ENCODE measurements around the gene CD300LD.
"Not testable (repeated sequence)": the region's sequence is repeated elsewhere in the genome, so short reads cannot be mapped to it uniquely, and the experiment has no call there.

CD300LD gene

GRCh38 chr17:74592087-74592990 lies at the start of gene CD300LD:
Gene CD300LD, minus strand, starts transcription at chr17:74592283. Its CDS starts 81 bp downstream, at chr17:74592202.
- no peak for DNase-seq (ENCODE audit: low spot score)

DNA sequence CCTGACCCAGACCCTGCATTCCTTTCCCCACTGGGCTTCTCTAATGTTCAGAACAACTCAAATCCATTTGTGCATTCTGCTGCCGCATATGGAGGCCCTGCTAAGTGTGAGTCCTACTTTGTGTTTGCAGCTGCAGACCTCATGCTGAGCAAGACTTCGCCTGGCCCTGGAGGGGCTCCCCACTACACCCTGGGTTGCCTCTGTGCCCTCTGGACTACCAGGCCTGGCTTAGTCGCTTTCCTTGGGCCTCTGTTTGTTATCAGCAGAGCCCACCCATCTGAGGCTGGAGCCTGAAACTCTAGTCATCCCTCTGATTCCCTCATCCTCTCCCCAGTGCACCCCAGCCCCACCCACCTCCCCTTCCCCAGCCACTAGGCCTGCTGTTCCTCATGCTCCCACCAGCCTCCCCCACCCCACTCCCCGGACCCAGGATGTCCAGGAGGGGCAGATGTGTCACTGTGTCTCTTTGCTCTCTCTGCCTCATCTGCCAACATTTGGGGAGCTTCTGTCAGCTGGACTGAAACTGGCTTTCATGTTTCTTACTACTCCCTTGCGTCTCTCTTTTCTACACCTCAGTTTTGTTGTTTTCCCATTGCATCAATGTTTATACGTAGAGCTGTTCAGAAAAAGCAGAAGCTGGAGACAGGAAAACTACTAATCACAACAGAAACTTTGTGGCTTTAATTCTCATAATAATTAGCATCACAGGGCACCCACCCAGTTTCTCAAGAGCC lies 49.3 kb upstream of the CD300LD start:
- no peak for DNase-seq (ENCODE audit: low spot score)

DNA sequence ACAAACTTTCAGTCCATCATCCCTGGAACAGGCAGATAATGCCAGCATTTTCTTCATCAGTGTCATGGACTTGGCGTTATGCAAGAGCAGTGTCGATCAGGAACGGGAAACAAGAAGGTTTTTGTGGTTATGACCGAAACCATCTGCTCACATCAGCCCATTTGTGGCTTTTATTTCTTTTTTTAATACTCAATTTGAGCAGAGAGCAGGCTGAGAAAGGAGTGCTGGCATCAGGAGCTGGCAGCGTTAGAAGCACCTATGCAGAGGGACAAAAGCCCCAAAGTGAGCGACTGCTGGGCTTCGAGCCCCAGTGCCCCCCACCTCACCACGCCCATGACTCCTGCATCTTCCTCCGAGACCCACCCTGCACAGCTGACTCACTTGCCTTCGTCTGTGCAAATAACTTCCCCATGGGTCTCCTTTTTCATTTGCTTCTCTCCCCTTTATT lies 47.6 kb upstream of the CD300LD start:
- DNase-seq (ENCODE audit: low spot score): no peak

DNA sequence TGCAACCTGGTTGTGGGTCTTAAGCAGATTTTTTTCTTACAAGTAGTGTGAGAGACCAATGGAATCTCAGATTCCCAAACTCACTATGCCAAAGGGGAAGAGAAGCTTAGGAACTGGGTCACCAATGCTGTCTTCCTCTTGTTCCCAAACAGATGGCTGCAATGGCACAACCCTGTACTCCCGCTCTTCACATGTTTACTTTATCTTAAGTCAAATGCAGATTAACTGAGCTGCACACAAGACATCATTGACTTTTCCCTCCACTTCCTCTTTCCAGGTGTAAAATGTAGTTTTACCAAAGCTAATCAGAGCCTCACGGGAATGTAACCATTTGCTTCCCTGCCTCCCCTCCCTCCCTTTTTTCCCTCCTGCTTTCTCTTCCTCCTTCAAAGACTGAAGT lies 45.8 kb upstream of the CD300LD start:
- no peak for DNase-seq (ENCODE audit: low spot score)

DNA sequence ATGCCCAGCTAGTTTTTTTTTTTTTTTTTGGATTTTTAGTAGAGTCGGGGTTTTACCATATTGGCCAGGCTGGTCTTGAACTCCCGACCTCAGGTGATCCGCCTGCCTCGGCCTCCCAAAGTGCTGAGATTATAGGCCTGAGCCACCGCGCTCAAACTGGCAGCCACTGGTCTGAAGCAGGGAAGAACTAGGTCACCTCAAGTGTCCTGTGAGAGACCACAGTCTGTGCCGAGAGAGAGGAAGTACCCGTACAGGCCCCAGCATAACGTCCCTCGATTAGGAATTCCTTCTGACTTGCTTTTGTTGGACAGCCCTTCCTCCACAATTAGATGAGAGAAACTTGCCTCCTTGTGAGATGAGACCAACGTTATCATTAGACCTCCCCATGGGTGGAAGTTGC lies 45.2 kb upstream of the CD300LD start:
- no peak for DNase-seq (ENCODE audit: low spot score)

- not testable (repeated sequence) for DNase-seq (ENCODE audit: low spot score)
Measured at GRCh38 chr17:74636541-74637085, 44.5 kb upstream of the CD300LD start.

DNA sequence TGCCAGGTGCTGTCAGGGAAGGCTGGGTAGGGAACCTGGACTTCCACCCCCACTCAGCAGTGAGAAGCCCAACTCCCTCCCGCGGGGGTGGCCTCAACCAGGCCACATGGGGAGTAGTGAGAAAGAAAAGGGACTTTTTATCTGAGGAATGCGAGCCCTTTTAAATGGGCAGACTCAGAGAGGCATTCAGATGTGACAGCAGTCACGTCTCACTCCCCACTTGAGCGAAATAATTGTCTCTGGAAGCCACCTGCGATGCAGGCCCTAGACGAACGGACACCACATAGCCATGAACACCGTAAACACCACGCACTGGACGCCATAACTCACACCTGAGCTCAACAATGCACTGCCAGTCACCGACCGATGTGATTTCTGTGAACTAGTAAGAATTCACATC lies 43.3 kb upstream of the CD300LD start:
- DNase-seq (ENCODE audit: low spot score): no peak

- DNase-seq (ENCODE audit: low spot score): no peak
Measured at GRCh38 chr17:74633326-74633725, 41.2 kb upstream of the CD300LD start.

- no peak for DNase-seq (ENCODE audit: low spot score)
Measured at GRCh38 chr17:74632617-74633016, 40.5 kb upstream of the CD300LD start.

DNA sequence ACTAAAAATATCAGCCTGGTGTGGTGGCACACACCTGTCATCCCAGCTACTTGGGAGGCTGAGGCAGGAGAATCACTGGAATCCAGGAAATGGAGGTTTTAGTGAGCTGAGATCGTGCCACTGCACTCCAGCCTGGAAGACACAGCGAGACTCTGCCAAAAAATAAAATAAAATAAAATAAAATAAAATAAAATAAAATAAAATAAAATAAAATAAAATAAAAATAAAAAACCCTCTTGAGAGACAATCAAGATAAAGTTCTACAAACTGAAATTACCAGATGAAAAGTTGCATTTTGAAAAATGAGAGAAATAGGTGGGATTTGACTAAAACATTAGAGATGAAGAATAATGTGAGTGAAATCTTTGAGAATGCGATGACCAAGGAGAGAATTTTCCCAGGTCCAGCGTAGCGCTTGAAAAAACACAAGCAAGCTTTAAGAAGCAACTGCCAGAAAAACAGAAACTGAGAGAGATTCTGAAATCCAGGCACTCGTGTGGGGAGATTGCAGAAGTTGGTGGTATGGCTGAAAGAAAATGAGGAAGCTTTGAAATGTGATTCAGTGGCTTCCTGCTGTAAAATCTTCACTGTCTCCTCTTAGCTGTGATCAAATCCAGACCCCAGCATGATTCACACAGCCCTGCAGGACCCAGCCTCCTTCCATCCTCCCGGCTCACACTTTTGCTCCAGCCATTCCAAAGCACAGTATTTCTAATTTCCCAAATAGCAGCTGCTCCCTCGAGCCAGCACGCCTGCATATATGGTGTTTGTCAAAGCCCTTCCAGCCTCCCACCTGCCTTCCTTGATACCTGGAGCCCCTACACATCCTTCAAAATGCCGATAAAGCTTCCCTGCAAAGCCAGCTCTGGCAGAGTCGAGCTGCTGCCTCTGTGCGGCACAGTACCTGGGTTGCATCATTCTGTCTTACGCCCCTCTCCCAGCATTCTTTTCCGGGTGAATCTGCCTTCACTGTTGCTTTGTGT lies 39.7 kb upstream of the CD300LD start:
- DNase-seq (ENCODE audit: low spot score): no peak

DNA sequence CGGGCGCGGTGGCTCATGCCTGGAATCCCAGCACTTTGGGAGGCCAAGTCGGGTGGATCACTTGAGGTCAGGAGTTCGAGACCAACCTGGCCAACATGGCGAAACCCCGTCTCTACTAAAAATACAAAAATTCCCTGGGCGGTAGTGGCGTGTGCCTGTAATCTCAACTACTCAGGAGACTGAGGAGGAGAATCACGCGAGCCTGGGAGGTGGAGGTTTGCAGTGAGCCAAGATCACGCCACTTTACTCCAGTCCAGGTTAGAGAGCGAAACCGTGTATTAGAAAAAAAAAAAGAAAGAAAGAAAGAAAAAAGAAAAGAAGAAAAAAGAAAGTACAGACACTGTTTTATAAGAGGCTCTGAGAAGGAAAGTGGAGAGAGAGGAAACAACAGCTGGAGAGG lies 38.2 kb upstream of the CD300LD start:
- DNase-seq (ENCODE audit: low spot score): not testable (repeated sequence)

- no peak for DNase-seq (ENCODE audit: low spot score)
Measured at GRCh38 chr17:74625661-74626060, 33.6 kb upstream of the CD300LD start.

GRCh38 chr17:74624131-74624530 lies 32.0 kb upstream of the CD300LD start:
- DNase-seq (ENCODE audit: low spot score): no peak

GRCh38 chr17:74623693-74624093 lies 31.6 kb upstream of the CD300LD start, which contains the start of gene CD300E:
Gene CD300E, minus strand, starts transcription at chr17:74623738. Its CDS starts 117 bp downstream, at chr17:74623621.
- DNase-seq (ENCODE audit: low spot score): no peak

- no peak for DNase-seq (ENCODE audit: low spot score)
Measured at GRCh38 chr17:74619077-74619673, 27.1 kb upstream of the CD300LD start.

- DNase-seq (ENCODE audit: low spot score): no peak
Measured at GRCh38 chr17:74618451-74618850, 26.4 kb upstream of the CD300LD start.

GRCh38 chr17:74616696-74617095 lies 24.6 kb upstream of the CD300LD start:
- no peak for DNase-seq (ENCODE audit: low spot score)

DNA sequence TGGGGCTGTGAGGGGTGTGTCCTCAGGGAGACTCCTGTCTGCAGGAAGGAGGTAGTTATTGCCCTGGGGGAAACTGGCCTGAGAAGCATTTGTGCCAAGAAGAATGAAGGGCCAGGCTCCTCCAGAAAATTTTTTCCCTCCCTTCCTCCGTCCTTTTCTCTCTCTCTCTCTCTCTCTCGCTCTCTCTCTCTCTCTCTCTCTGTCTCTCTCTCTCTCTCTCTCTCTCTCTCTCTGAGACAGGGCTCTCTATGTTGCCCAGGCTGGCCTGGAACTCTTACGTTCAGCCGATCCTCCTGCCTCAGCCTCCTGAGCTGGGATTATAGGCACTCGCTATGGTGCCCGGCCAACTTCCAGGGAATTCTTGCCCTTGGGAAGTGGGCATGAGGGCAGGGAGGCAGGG lies 20.0 kb upstream of the CD300LD start:
- DNase-seq (ENCODE audit: low spot score): no peak

DNA sequence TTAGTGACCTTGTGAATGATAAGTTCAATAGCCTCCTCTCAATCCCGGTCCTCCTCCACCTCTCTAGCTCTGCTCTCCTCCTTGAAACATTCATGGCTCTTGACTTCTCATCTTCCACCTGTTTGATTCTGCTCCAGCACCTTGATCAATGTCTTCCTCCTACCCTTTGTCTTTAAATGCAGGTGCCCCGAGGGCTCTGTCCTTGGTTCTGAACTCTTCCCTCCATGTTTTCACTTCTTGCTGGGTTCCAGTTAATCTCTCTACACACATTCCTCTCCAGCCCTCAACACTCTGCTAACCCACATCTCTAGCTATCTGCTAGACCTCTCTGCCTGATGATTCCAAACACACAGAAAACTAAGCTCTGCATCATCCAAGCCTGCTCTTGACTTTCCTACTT lies 18.0 kb upstream of the CD300LD start:
- no peak for DNase-seq (ENCODE audit: low spot score)

DNA sequence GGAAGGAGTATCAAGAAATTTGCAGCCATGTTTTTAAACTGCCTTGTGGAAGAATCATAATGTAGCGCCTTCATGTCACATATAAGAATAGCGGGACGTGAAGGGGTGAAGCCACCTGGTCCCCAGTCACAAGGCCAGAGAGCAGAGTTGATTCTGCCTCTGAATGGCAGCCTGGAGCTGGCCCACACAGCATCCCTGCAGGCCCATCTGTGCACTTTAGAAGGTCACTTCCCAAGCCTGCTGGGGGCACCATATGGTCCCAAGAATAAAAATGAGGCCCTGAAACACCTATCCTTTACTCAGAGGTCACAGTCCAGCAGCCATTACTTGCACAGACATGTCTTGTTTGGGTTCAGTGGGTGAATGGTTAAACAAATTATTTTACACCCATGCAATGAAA lies 16.4 kb upstream of the CD300LD start:
- no peak for DNase-seq (ENCODE audit: low spot score)

DNA sequence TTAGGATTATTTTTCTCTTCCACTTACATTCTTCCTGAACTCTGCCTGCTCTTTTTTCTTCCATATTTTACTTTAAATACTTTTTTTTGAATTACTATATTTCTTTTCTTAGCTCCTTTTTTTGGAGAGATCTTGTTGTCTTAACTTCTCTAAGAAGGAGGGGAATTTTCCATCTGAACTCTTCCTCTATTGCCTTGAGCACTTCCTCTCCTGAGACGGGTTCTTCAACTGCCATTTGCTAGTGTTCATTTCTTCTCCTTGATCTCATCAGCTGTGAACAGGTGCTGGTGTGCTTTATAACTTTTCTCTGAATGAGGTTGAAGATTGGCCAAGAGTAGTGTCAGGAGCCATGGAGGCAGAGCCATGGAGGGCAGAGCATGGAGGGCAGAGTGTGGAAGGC lies 15.1 kb upstream of the CD300LD start:
- no peak for DNase-seq (ENCODE audit: low spot score)
